Activated naive CD4-positive, alpha-beta T cell treated with anti-CD3 and anti-CD28 coated beads for 36 hours (primary cell): Measurements from ENCODE around the gene CDCP1. TPM values are rescaled to one million over a fixed set of nuclear protein-coding genes. Genes with fewer than 3 reads are reported as not detected.
A peak's percentile ranks its signal among the peaks of the same experiment; 100 is the strongest.

Experiments
- CTCF ChIA-PET: fragments of 350-600 bp; sonication (Branson Sonifier 250); formaldehyde crosslinking; loops from one replicate; lab custom pipeline; 2021; ENCODE audit warnings: antibody characterized with exemption; lab: Charles Lee
- DNase-seq: peaks from one replicate; pipeline ENCODE4 v3.0.0-alpha.2; 2020
- H3K27ac Mint-ChIP-seq: one replicate; pipeline ENCODE4 v1.8.0; 2021; ENCODE audit warnings: mild to moderate bottlenecking, mixed read lengths
- H3K27me3 Mint-ChIP-seq: one replicate; pipeline ENCODE4 v1.8.0; 2021; ENCODE audit warnings: low read depth, mixed read lengths
- H3K36me3 Mint-ChIP-seq: one replicate; pipeline ENCODE4 v1.8.0; 2021; ENCODE audit warnings: low read depth, mixed read lengths
- H3K4me1 Mint-ChIP-seq: one replicate; pipeline ENCODE4 v1.8.0; 2021; ENCODE audit warnings: low read depth, mixed read lengths
- H3K4me3 Mint-ChIP-seq: one replicate; pipeline ENCODE4 v1.8.0; 2021; ENCODE audit warnings: mild to moderate bottlenecking, moderate library complexity, mixed read lengths
- H3K9me3 Mint-ChIP-seq: one replicate; pipeline ENCODE4 v1.8.0; 2021; ENCODE audit warnings: mixed read lengths
- intact Hi-C: fragments of 100-400 bp; cut with micrococcal nuclease; formaldehyde crosslinking; loops from one replicate; pipeline ENCODE4 v1.15.1; 2023
- total RNA-seq, 2 experiments: library from RNA; stranded (reverse); gene quantifications; one replicate each; pipeline ENCODE4 v1.2.3, GENCODE V29; 2021

The CDCP1 gene, protein sequence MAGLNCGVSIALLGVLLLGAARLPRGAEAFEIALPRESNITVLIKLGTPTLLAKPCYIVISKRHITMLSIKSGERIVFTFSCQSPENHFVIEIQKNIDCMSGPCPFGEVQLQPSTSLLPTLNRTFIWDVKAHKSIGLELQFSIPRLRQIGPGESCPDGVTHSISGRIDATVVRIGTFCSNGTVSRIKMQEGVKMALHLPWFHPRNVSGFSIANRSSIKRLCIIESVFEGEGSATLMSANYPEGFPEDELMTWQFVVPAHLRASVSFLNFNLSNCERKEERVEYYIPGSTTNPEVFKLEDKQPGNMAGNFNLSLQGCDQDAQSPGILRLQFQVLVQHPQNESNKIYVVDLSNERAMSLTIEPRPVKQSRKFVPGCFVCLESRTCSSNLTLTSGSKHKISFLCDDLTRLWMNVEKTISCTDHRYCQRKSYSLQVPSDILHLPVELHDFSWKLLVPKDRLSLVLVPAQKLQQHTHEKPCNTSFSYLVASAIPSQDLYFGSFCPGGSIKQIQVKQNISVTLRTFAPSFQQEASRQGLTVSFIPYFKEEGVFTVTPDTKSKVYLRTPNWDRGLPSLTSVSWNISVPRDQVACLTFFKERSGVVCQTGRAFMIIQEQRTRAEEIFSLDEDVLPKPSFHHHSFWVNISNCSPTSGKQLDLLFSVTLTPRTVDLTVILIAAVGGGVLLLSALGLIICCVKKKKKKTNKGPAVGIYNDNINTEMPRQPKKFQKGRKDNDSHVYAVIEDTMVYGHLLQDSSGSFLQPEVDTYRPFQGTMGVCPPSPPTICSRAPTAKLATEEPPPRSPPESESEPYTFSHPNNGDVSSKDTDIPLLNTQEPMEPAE
- total RNA-seq = under 1 TPM; 0.41 to 0.59 TPM

DNA sequence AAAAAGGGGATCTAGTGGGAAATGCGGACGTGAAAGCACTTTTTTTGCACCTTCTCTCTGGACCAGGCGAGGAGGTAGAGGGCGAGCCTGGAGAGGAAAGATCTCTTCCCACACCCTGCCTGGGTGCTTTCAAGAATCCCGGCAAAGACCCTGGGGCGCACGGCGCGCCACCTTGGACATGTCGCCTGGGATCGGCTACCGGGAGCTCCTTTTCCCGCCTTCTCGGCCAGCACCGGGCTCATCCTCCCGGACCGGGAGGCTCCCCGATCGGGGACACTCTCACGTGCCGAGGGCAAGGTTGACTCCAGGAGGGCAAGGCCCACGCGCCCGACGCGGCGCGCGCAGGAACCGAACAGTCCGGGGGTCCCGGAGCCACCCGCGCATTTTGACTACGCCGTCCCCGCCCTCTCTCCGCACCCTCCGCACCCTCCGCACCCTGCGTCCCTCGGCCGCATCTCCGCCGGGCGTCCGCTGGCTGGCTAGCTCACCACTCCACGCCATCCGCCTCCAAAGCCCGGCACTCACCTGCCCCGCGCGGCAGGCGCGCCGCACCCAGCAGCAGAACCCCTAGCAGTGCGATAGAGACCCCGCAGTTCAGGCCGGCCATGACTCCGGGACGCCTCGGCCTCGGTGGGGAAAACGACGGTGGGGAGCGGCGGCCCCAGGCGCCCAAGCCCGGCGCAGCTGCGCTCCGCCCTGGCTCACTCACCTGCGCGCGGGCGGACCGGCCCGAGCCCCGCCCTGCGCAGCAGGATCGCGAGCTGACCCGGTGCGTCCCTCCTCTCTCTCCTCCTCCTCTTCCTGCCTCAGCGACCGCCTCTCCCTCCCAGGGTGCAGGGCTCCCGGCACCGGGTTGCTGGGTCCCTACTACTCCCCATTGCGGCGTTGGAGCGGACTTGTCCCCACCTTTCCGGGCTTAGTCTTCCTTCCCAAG, at the start of gene CDCP1:
TSS of gene CDCP1 (minus strand) at position 698 of the 934 bp plus-strand sequence. CDS start at position 607, 91 bp downstream.
- Mint-ChIP-seq H3K36me3 (peaks cover 2% of the 10 kb centered on the region), H3K4me3 (peak within 1 kb of the TSS; percentile 79), H3K9me3 (peaks cover 10% of the 10 kb centered on the region), H3K4me1 (peaks cover 12% of the 10 kb centered on the region), H3K27me3 (peaks cover 35% of the 10 kb centered on the region), H3K27ac (no peak within 1 kb of the TSS)
- intact Hi-C loops = no loop called here
- DNase-seq = peak; percentile 14
- CTCF ChIA-PET = interaction anchor here (1.1 to 1.6 kb wide), 2 partner anchors 64 to 106 kb away, joined by 3 to 4 read pairs; no protein-coding TSS in a partner anchor

DNA sequence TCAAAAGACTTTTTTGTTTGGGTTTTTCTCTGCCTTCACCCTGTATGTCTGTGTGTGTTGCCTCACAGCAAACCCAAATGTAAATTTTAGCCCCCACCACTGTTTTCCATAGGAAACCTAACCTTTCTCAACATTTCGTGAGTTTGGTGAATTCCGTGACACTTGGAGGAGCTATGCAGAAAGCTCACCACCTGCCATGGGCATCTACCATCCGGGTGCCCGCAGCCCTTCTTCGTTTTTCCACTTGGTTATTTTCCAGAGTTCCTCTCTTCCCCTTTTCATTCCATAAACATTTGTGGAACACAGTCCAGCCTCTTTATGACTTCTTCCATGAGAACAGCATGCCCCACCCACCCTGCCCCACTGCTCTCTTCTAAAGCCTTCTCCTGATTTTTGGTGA, 48.6 kb upstream of the CDCP1 start:
- Mint-ChIP-seq H3K27ac (no peak overlapping the region), H3K36me3 (no peaks in the 10 kb centered on the region), H3K27me3 (peaks cover 3% of the 10 kb centered on the region), H3K4me3 (no peak overlapping the region), H3K4me1 (no peaks in the 10 kb centered on the region), H3K9me3 (no peaks in the 10 kb centered on the region)
- CTCF ChIA-PET = interaction anchor here (1.2 kb wide), 1 partner anchor 15 kb away, joined by 3 read pairs; no protein-coding TSS in a partner anchor
- intact Hi-C loops = no loop called here
- no peak for DNase-seq

DNA sequence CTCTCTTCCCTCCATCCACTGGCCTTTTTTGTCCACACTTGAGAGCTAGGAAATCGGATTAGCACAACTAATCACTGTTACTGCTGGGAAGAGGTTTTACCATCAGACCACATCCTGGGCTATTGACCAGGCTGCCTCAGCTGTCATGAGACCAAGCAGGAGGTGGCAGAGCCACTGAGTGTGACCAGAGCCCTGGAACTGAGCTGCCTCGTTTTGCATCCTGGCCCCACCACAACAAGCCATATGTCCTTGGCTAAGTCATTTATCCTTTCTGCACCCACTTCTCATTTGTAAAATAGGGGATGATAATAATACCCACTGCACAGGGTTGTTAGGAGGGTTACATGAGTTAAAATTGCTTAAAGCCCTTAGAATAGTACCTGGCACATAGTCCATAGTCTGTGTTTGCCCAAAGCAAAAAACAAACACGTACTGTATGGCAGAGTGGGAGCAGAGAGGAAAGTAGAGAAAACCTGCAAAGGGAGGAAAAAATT, 45.8 kb upstream of the CDCP1 start:
- Mint-ChIP-seq H3K9me3 (no peaks in the 10 kb centered on the region), H3K27me3 (no peaks in the 10 kb centered on the region), H3K27ac (no peak overlapping the region), H3K36me3 (no peaks in the 10 kb centered on the region), H3K4me3 (no peak overlapping the region), H3K4me1 (no peaks in the 10 kb centered on the region)
- intact Hi-C loops = no loop called here
- DNase-seq = no peak
- CTCF ChIA-PET = interaction anchor here (1.5 kb wide), 1 partner anchor 18 kb away, joined by 6 read pairs; no protein-coding TSS in a partner anchor

DNA sequence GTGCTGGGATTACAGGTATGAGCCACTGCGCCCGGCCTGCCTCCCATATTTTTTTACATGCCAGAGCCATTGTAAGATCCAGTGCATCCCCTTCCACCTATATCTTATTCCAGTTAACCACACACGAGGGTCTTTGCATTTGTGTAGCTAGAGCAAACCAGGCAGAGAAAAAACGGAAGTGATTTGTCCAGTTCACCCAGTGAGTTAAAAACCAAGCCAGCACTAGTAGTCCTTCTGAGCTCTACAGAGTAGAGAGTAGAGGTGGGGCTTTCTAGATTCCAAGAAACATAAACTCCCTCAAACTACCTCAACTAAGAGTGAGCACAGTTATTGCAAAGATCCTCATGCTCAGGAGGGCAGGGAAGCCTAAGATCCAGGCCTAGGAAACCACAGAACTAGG, 45.2 kb upstream of the CDCP1 start:
- CTCF ChIA-PET = interaction anchor here (1.5 kb wide), 1 partner anchor 19 kb away, joined by 6 read pairs; no protein-coding TSS in a partner anchor
- DNase-seq = no peak
- intact Hi-C loops = no loop called here
- Mint-ChIP-seq H3K4me3 (no peak overlapping the region), H3K27ac (no peak overlapping the region), H3K27me3 (no peaks in the 10 kb centered on the region), H3K9me3 (no peaks in the 10 kb centered on the region), H3K36me3 (no peaks in the 10 kb centered on the region), H3K4me1 (no peaks in the 10 kb centered on the region)

DNA sequence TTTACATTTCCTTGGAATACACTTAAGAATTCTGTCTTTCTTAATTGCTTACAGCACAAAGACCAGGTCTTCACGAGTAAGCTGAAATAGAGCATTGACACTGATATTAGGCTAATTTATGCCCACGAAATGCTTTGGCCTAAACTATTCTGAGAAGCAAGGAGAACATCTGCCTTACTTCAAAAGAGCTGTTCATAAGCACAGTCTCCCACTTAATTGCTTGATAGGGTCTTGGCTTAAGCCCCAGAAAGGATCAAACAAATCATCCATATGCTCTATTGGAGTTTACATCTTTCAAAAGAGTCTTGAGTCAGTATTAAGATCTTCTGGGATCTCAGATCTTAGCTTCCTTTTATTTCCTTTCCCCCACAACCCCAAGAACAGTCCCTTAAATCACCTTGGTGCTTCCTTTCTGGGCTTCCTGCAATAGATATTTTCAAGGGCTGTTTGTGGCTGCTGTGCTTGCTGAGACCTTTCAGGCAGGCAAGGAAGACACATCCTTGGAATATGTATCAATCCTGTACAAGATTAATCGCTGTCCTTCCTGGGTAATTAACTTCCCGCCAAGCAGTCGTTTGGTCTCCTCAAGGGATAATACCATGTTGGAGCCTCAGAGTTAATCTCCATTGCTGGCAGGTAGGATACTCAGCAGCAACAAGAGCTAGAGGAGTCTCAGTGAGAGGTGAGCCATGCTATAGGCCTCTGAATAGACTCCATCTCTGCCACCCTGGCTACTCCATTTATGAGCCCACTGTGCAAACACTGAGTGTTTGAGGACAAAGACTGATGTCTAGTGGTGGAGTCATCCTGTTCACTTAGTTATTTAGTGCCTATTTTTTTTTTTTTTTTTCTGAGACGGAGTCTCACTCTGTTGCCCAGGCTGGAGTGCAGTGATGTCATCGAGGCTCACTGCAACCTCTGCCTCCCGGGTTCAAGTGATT, 42.8 kb upstream of the CDCP1 start:
- no peaks in the 10 kb centered on the region for H3K27me3 Mint-ChIP-seq
- H3K4me3 Mint-ChIP-seq = no peak overlapping the region
- no peaks in the 10 kb centered on the region for H3K9me3 Mint-ChIP-seq
- no peaks in the 10 kb centered on the region for H3K4me1 Mint-ChIP-seq
- CTCF ChIA-PET = interaction anchor here (0.6 to 0.7 kb wide), 2 partner anchors 21 to 24 kb away, joined by 6 to 8 read pairs; no protein-coding TSS in a partner anchor
- no peak for DNase-seq
- intact Hi-C loops = no loop called here
- no peak overlapping the region for H3K27ac Mint-ChIP-seq
- H3K36me3 Mint-ChIP-seq = no peaks in the 10 kb centered on the region

DNA sequence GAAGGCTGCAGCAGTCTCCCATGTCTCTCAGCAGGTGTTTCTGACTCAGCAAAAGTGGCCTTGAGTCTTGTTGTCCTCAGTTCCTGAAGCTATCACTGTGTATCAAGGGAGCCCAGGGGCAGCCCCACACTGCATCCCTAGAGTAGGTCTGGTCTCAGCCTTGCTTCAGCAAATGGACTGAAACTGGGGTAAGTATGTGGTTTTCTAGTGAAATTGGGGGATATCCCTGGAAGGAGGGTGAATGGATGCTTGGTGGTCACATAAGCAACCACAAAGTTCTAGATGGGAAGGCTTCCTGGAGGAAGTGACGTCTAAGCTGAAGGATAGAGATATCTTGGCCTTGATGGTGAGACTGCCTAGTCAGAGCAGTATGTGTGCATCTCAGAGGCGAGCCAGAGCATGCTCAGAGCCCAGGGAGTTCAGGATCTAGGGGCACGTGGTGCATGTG, 41.5 kb upstream of the CDCP1 start:
- H3K27me3 Mint-ChIP-seq = no peaks in the 10 kb centered on the region
- peaks cover 7% of the 10 kb centered on the region for H3K4me1 Mint-ChIP-seq
- no peak overlapping the region for H3K4me3 Mint-ChIP-seq
- no peaks in the 10 kb centered on the region for H3K9me3 Mint-ChIP-seq
- DNase-seq = peak; percentile 23
- H3K27ac Mint-ChIP-seq = no peak overlapping the region
- CTCF ChIA-PET = interaction anchor here (0.6 kb wide), 1 partner anchor 22 kb away, joined by 6 read pairs; no protein-coding TSS in a partner anchor
- H3K36me3 Mint-ChIP-seq = no peaks in the 10 kb centered on the region
- intact Hi-C loops = loop anchor here (1.0 kb wide), 1 partner anchor 16 kb away; no protein-coding TSS in a partner anchor

DNA sequence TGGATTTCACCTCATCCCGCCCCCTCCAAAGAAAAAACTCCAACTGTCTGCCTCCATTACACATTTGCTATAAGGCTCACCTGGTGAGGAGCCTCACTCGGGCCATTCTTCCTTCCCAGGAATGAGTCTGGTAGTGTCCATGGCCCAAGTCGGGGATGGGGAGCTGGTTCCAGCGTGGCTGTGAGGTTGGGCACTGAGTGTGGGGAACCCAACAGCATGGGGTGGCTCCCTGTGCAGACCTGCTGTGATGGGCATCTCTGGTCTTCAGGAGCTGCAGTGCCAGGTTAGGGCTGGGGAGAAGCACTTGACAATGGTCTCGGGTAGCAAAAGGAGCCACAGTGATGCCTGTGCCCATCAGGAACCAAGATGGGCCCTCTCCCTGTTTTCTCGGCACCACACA, 40.7 kb upstream of the CDCP1 start:
- H3K36me3 Mint-ChIP-seq = no peaks in the 10 kb centered on the region
- DNase-seq = no peak
- no peak overlapping the region for H3K27ac Mint-ChIP-seq
- no peaks in the 10 kb centered on the region for H3K9me3 Mint-ChIP-seq
- CTCF ChIA-PET = no interaction called here
- H3K4me3 Mint-ChIP-seq = no peak overlapping the region
- peaks cover 7% of the 10 kb centered on the region for H3K4me1 Mint-ChIP-seq
- intact Hi-C loops = loop anchor here (1.0 kb wide), 1 partner anchor 16 kb away; no protein-coding TSS in a partner anchor
- H3K27me3 Mint-ChIP-seq = no peaks in the 10 kb centered on the region

DNA sequence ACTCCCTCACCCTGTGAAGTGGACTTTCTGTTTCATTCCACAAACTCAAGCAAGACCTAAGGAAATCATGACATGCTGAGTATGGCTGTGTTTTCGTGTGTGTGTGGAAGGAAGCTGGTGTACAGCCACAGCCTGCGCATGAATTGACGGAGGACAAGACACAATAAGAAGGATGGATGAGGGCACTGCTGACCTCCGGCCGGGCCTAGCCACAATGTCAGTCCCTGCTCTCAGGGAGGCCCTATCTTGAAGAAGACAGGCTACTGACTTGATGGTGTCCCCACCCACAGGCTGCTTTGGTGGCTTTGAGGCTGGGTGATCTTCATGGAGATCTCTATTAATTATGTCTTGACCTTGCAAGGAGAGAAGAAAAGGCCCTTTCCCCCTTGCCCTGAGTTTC, 39.3 kb upstream of the CDCP1 start:
- Mint-ChIP-seq H3K9me3 (no peaks in the 10 kb centered on the region), H3K4me1 (peaks cover 7% of the 10 kb centered on the region), H3K27me3 (no peaks in the 10 kb centered on the region), H3K36me3 (no peaks in the 10 kb centered on the region), H3K27ac (no peak overlapping the region), H3K4me3 (no peak overlapping the region)
- intact Hi-C loops = no loop called here
- DNase-seq = no peak
- CTCF ChIA-PET = interaction anchor here (1.1 kb wide), 1 partner anchor 145 kb away, joined by 3 read pairs; no protein-coding TSS in a partner anchor

DNA sequence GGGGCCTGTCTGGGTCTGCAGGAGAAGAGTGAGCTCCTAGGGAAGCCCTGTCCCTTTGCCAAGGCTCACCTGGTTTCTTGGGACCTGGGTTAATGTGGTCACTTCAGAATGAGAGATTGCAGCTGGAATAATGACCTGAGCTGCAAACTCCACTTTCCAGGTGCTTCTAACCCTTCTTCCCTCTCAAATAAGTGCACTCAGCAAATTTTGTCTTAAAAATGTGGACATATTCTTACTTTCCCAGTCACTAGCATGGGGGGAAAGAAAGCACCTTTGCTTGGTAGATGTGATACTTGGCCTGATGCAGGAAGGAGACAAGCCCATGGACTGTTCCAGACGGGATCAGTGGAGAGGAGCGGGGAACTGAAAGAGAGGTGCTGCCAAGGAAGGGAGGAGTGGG, 38.9 kb upstream of the CDCP1 start:
- DNase-seq = no peak
- Mint-ChIP-seq H3K9me3 (no peaks in the 10 kb centered on the region), H3K27me3 (no peaks in the 10 kb centered on the region), H3K4me3 (no peak overlapping the region), H3K4me1 (peaks cover 7% of the 10 kb centered on the region), H3K27ac (no peak overlapping the region), H3K36me3 (no peaks in the 10 kb centered on the region)
- intact Hi-C loops = no loop called here
- CTCF ChIA-PET = interaction anchor here (1.1 kb wide), 1 partner anchor 144 kb away, joined by 3 read pairs; no protein-coding TSS in a partner anchor

DNA sequence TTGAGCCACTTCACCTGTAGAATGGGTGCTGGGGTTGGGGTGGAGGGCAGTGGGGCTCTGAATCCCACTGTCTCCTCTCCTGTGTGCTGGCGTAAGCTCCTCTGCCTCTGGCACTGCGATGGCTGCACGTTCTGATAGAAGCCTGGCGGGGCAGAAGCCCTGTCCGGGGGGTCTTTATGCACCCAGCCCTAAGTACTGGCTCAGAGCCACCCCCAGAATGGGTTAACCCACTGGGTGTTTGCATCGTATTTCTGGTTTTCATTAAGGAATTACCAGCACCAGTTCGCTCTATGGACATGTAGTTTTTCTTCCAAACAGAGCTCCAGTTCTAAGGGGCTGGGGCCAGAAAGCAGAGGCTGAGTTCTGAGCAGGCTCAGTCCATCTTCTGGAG, 37.7 kb upstream of the CDCP1 start:
- intact Hi-C loops = no loop called here
- H3K4me1 Mint-ChIP-seq = peaks cover 7% of the 10 kb centered on the region
- no peaks in the 10 kb centered on the region for H3K9me3 Mint-ChIP-seq
- H3K36me3 Mint-ChIP-seq = no peaks in the 10 kb centered on the region
- CTCF ChIA-PET = interaction anchor here (0.6 kb wide), 1 partner anchor 69 kb away, joined by 3 read pairs; no protein-coding TSS in a partner anchor
- no peak overlapping the region for H3K4me3 Mint-ChIP-seq
- no peaks in the 10 kb centered on the region for H3K27me3 Mint-ChIP-seq
- no peak for DNase-seq
- no peak overlapping the region for H3K27ac Mint-ChIP-seq
